H1 (cell line): ENCODE measurements around the gene NXPH4.

Source experiments
- CEBPB ChIP-seq: IDR thresholded peaks from 2 replicates; pipeline ENCODE4 v1.6.1; 2012; ENCODE audit warnings: low read depth, low read length
- EGR1 ChIP-seq: IDR thresholded peaks from 2 replicates; pipeline ENCODE4 v1.6.1; 2011; ENCODE audit warnings: low read depth, low read length, borderline replicate concordance
- EP300 ChIP-seq, 2 experiments: IDR thresholded peaks; 1 replicate in 1 of 2; 2 replicates in 1 of 2; pipeline ENCODE4 v1.6.1; 2011 to 2012; ENCODE audit warnings: low read depth in 2 of 2, low read length in 2 of 2, mild to moderate bottlenecking in 2 of 2, borderline replicate concordance in 1 of 2, inconsistent platforms in 1 of 2, moderate library complexity in 1 of 2
- EZH2 ChIP-seq: fragments of 200-600 bp; sonication (generic); IDR thresholded peaks from 2 replicates; pipeline ENCODE4 v1.7.1; 2012; ENCODE audit warnings: low read depth, mild to moderate bottlenecking, moderate library complexity, low read length, inconsistent platforms; ENCODE audit not compliant: severe bottlenecking
- HDAC6 ChIP-seq: IDR thresholded peaks from one replicate; pipeline ENCODE4 v1.7.1; 2012; ENCODE audit warnings: low read depth, mild to moderate bottlenecking, inconsistent platforms, low read length, moderate library complexity
- JUN ChIP-seq: IDR thresholded peaks from 2 replicates; pipeline ENCODE4 v1.6.1; 2011; ENCODE audit warnings: low read depth, mild to moderate bottlenecking, improper control_type of control experiment, low read length
- JUND ChIP-seq: IDR thresholded peaks from 2 replicates; pipeline ENCODE4 v1.6.1; 2011; ENCODE audit warnings: mild to moderate bottlenecking, improper control_type of control experiment, low read length
- POLR2A ChIP-seq, 2 experiments: IDR thresholded peaks; 1 replicate in 1 of 2; 2 replicates in 1 of 2; pipeline ENCODE4 v1.6.1; 2011; ENCODE audit warnings: low read depth in 2 of 2, low read length in 2 of 2, mild to moderate bottlenecking in 2 of 2; ENCODE audit errors: control extremely low read depth in 1 of 2
- RAD21 ChIP-seq, 2 experiments: IDR thresholded peaks in 1 of 2; conservative IDR thresholded peaks in 1 of 2; 2 replicates each; pipeline ENCODE4 v1.6.1; 2011; ENCODE audit warnings: low read depth in 2 of 2, low read length in 2 of 2, improper control_type of control experiment in 1 of 2, inconsistent platforms in 1 of 2, mild to moderate bottlenecking in 1 of 2, moderate library complexity in 1 of 2
- SIN3A ChIP-seq, 2 experiments: IDR thresholded peaks in 1 of 2; conservative IDR thresholded peaks in 1 of 2; 2 replicates each; pipeline ENCODE4 v1.6.1; 2011 to 2012; ENCODE audit warnings: low read length in 2 of 2, improper control_type of control experiment in 1 of 2, low read depth in 1 of 2, mild to moderate bottlenecking in 1 of 2
- TF ChIP-seq, protein P1 (sequence below), 3 experiments: IDR thresholded peaks; 1 replicate in 2 of 3; 2 replicates in 1 of 3; pipeline versions ENCODE4 v1.5.1 to v1.6.1; 2011; ENCODE audit warnings: low read length in 3 of 3, mild to moderate bottlenecking in 3 of 3, inconsistent platforms in 2 of 3, low read depth in 1 of 3, moderate library complexity in 1 of 3; ENCODE audit not compliant: insufficient read depth in 1 of 3; ENCODE audit errors: control extremely low read depth in 1 of 3
- TF ChIP-seq, protein P2 (sequence below): IDR thresholded peaks from 2 replicates; pipeline ENCODE4 v1.6.1; 2011; ENCODE audit warnings: low read depth, mild to moderate bottlenecking, low read length; ENCODE audit not compliant: insufficient read depth

DNA sequence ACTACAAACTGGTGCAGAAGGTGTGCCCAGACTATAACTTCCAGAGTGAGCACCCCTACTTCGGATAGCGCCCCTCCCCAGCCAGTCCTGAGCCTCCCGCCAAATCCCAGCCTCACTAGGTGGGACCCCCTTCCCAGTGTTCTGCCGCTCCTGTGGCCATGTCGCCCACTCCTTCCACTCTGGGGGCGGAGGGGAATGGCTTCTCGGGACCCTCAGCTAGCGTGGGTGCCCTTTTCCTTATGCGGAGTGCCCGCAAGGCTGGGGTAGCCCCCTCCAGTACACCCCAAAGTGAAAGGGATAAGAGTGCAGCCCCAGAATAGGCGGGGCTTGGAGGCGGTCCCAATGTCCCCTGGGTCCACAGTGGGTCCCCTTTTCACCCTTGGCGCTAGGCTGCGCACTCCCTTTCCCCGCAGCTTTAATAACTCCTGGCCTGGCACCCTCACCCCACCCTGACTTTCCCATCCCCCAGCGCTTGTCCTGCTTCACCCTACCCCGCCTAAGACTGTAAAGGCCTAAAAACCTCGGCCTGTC lies 9.2 kb downstream of the NXPH4 start:
- no peak for TF ChIP-seq POLR2A (IDR thresholded peaks at IDR 0.05; ENCODE audit: control extremely low read depth in 1 of 2, low read depth in 2 of 2, low read length in 2 of 2)
- TF ChIP-seq, protein P1, sequence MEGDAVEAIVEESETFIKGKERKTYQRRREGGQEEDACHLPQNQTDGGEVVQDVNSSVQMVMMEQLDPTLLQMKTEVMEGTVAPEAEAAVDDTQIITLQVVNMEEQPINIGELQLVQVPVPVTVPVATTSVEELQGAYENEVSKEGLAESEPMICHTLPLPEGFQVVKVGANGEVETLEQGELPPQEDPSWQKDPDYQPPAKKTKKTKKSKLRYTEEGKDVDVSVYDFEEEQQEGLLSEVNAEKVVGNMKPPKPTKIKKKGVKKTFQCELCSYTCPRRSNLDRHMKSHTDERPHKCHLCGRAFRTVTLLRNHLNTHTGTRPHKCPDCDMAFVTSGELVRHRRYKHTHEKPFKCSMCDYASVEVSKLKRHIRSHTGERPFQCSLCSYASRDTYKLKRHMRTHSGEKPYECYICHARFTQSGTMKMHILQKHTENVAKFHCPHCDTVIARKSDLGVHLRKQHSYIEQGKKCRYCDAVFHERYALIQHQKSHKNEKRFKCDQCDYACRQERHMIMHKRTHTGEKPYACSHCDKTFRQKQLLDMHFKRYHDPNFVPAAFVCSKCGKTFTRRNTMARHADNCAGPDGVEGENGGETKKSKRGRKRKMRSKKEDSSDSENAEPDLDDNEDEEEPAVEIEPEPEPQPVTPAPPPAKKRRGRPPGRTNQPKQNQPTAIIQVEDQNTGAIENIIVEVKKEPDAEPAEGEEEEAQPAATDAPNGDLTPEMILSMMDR (IDR thresholded peaks at IDR 0.05; ENCODE audit: control extremely low read depth in 1 of 3, insufficient read depth in 1 of 3, low read depth in 1 of 3, low read length in 3 of 3), result no peak
- TF ChIP-seq JUND, result no peak
- TF ChIP-seq, protein P2, sequence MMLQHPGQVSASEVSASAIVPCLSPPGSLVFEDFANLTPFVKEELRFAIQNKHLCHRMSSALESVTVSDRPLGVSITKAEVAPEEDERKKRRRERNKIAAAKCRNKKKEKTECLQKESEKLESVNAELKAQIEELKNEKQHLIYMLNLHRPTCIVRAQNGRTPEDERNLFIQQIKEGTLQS, result no peak
- TF ChIP-seq EP300 (IDR thresholded peaks at IDR 0.05; ENCODE audit: borderline replicate concordance in 1 of 2, low read depth in 2 of 2, low read length in 2 of 2), result no peak
- no peak for TF ChIP-seq CEBPB
- TF ChIP-seq JUN, result no peak
- no peak for TF ChIP-seq RAD21 (IDR thresholded peaks at IDR 0.05 in 1 of 2, conservative IDR thresholded peaks at IDR 0.05 in 1 of 2; ENCODE audit: low read depth in 2 of 2, low read length in 2 of 2)
- TF ChIP-seq HDAC6, result no peak
- TF ChIP-seq EZH2, result peak; percentile 68
- no peak for TF ChIP-seq EGR1
- no peak for TF ChIP-seq SIN3A (conservative IDR thresholded peaks at IDR 0.05 in 1 of 2, IDR thresholded peaks at IDR 0.05 in 1 of 2; ENCODE audit: low read depth in 1 of 2, low read length in 2 of 2)
